PC-3 (cell line): ENCODE measurements around the gene WTIP. TPM values are rescaled to one million over a fixed set of nuclear protein-coding genes. Genes with fewer than 3 reads are reported as not detected.
"Not testable (repeated sequence)": the region's sequence is repeated elsewhere in the genome, so short reads cannot be mapped to it uniquely, and the experiment has no call there.

Experiments used
- ATAC-seq: fragments of 200-7000 bp; cut with Tn5 transposase; 2 replicates; pipeline ENCODE4 v1.9.1; 2020; ENCODE audit warnings: mild to moderate bottlenecking, moderate library complexity
- BruUV-seq: library from RNA; stranded (reverse); fragments of 400-500 nt; replicated peaks from 2 replicates; lab custom pipeline; 2021; lab: Mats Ljungman, UMichigan
- CTCF ChIA-PET: fragments of 300-600 bp; sonication (Branson Sonifier 250); formaldehyde crosslinking; loops from one replicate; lab custom pipeline; 2022; ENCODE audit warnings: antibody characterized with exemption; lab: Charles Lee
- POLR2A ChIA-PET: fragments of 300-600 bp; sonication (Branson Sonifier 250); formaldehyde crosslinking; loops from one replicate; lab custom pipeline; 2022; ENCODE audit warnings: antibody characterized with exemption; ENCODE audit not compliant: unreplicated experiment; lab: Charles Lee
- DNase-seq: peaks from one replicate; pipeline ENCODE4 v3.0.0-alpha.2; 2015
- H2AFZ ChIP-seq: fragments of 300-600 bp; sonication (generic); 2 replicates; pipeline ENCODE4 v1.6.0; 2016; ENCODE audit warnings: antibody characterized with exemption, low read length
- H3F3A ChIP-seq: fragments of 300-600 bp; sonication (generic); one replicate; pipeline ENCODE4 v1.6.0; 2017; ENCODE audit warnings: antibody characterized with exemption, low read length, control low read depth, mild to moderate bottlenecking; ENCODE audit not compliant: unreplicated experiment
- H3K27ac ChIP-seq: fragments of 300-600 bp; sonication (generic); 2 replicates; pipeline ENCODE4 v1.5.1; 2016; ENCODE audit warnings: mild to moderate bottlenecking, low read length
- H3K27me3 ChIP-seq: fragments of 300-600 bp; sonication (generic); 2 replicates; pipeline ENCODE4 v1.6.1; 2016; ENCODE audit warnings: low read length, mixed read lengths
- H3K36me3 ChIP-seq: fragments of 300-600 bp; sonication (generic); 2 replicates; pipeline ENCODE4 v1.6.1; 2016; ENCODE audit warnings: low read depth, mixed run types, low read length, mixed read lengths
- H3K4me1 ChIP-seq: fragments of 300-600 bp; sonication (generic); 2 replicates; pipeline ENCODE4 v1.5.1; 2016; ENCODE audit warnings: low read length; ENCODE audit not compliant: insufficient read depth
- H3K4me2 ChIP-seq: fragments of 300-600 bp; sonication (generic); 2 replicates; pipeline ENCODE4 v1.6.0; 2016; ENCODE audit warnings: low read length
- H3K4me3 ChIP-seq: fragments of 300-600 bp; sonication (generic); 2 replicates; pipeline ENCODE4 v1.5.1; 2016; ENCODE audit warnings: mild to moderate bottlenecking, low read length, mixed read lengths
- H3K79me2 ChIP-seq: fragments of 300-600 bp; sonication (generic); 2 replicates; pipeline ENCODE4 v1.6.1; 2017; ENCODE audit warnings: low read length, mixed read lengths
- H3K9ac ChIP-seq: fragments of 300-600 bp; sonication (generic); 2 replicates; pipeline ENCODE4 v1.6.0; 2016; ENCODE audit warnings: mild to moderate bottlenecking, low read length
- H3K9me2 ChIP-seq: fragments of 300-600 bp; sonication (generic); replicated peaks from 2 replicates; pipeline ENCODE4 v1.6.1; 2016; ENCODE audit warnings: mixed run types, low read length, mixed read lengths
- H3K9me3 ChIP-seq: fragments of 300-600 bp; sonication (generic); 2 replicates; pipeline ENCODE4 v1.6.1; 2016; ENCODE audit warnings: low read length, mixed read lengths
- H4K20me1 ChIP-seq: fragments of 300-600 bp; sonication (generic); 2 replicates; pipeline ENCODE4 v1.6.1; 2016; ENCODE audit warnings: low read length, mixed read lengths
- EZH2 ChIP-seq: fragments of 300-600 bp; sonication (generic); IDR thresholded peaks from one replicate; pipeline ENCODE4 v1.6.1; 2017; ENCODE audit warnings: antibody characterized with exemption, mild to moderate bottlenecking, low read length; ENCODE audit not compliant: unreplicated experiment
- EZH2phosphoT487 ChIP-seq: fragments of 300-600 bp; sonication (generic); IDR thresholded peaks from 2 replicates; pipeline ENCODE4 v1.6.1; 2018; ENCODE audit warnings: mild to moderate bottlenecking, antibody characterized with exemption, low read length, borderline replicate concordance
- intact Hi-C: fragments of 100-400 bp; cut with micrococcal nuclease; formaldehyde crosslinking; loops from 2 replicates; pipeline ENCODE4 v1.9.0; 2023
- total RNA-seq: library from RNA; depleted of rRNA; stranded (reverse); fragments of >200 nt; gene quantifications from 2 replicates; pipeline ENCODE4 v1.2.3, GENCODE V29; 2014
- TF ChIP-seq, protein P1 (sequence below): fragments of 300-600 bp; sonication (generic); conservative IDR thresholded peaks from 2 replicates; pipeline ENCODE4 v1.5.1; 2017; ENCODE audit warnings: antibody characterized with exemption, low read depth, mild to moderate bottlenecking, low read length

The WTIP gene
- total RNA-seq, 1 experiment from 2014 or later, result 5.2 TPM

DNA sequence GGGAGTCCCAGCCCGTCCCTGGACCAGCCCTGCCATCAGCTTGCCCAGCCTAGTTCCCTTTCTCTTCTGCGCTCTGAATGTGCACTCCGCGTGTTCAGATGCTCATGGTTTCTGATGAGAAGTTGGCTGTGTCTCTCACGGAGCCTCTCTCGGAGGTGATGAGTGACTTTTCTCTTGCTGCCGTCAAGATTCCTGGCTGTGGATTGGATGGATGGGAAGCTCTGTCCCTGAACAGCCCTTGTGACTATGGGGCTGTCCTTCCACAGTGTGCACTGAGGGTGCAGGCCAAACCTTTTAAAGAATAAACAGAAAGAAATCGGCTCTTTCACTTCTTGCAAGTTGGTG lies 24.4 kb downstream of the WTIP start:
- Histone ChIP-seq H4K20me1 (no peaks in the 10 kb centered on the region), H3K36me3 (no peaks in the 10 kb centered on the region), H3K4me2 (no peak overlapping the region), H2AFZ (no peak overlapping the region), H3K4me1 (no peaks in the 10 kb centered on the region), H3K9me2 (no peaks in the 10 kb centered on the region), H3K27ac (no peak overlapping the region), H3K27me3 (no peaks in the 10 kb centered on the region), H3K9ac (no peak overlapping the region), H3K4me3 (no peak overlapping the region), H3F3A (no peaks in the 10 kb centered on the region), H3K79me2 (no peaks in the 10 kb centered on the region), H3K9me3 (no peaks in the 10 kb centered on the region)
- TF ChIP-seq, protein P1, sequence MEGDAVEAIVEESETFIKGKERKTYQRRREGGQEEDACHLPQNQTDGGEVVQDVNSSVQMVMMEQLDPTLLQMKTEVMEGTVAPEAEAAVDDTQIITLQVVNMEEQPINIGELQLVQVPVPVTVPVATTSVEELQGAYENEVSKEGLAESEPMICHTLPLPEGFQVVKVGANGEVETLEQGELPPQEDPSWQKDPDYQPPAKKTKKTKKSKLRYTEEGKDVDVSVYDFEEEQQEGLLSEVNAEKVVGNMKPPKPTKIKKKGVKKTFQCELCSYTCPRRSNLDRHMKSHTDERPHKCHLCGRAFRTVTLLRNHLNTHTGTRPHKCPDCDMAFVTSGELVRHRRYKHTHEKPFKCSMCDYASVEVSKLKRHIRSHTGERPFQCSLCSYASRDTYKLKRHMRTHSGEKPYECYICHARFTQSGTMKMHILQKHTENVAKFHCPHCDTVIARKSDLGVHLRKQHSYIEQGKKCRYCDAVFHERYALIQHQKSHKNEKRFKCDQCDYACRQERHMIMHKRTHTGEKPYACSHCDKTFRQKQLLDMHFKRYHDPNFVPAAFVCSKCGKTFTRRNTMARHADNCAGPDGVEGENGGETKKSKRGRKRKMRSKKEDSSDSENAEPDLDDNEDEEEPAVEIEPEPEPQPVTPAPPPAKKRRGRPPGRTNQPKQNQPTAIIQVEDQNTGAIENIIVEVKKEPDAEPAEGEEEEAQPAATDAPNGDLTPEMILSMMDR, result no peak
- no peak for TF ChIP-seq EZH2
- TF ChIP-seq EZH2phosphoT487, result no peak
- no peak for ATAC-seq
- CTCF ChIA-PET, result no interaction called here
- DNase-seq, result no peak
- POLR2A ChIA-PET, result no interaction called here
- intact Hi-C loops, result no loop called here
- no TSS peak for BruUV-seq

- Histone ChIP-seq H3F3A (no peaks in the 10 kb centered on the region), H3K9me2 (no peaks in the 10 kb centered on the region), H3K9ac (no peak overlapping the region), H3K4me1 (no peaks in the 10 kb centered on the region), H3K27me3 (no peaks in the 10 kb centered on the region), H3K27ac (no peak overlapping the region), H3K36me3 (no peaks in the 10 kb centered on the region), H3K9me3 (no peaks in the 10 kb centered on the region), H4K20me1 (no peaks in the 10 kb centered on the region), H3K4me3 (no peak overlapping the region), H3K4me2 (no peak overlapping the region), H3K79me2 (no peaks in the 10 kb centered on the region), H2AFZ (no peak overlapping the region)
- ChIA-PET CTCF (no interaction called here), POLR2A (no interaction called here)
- ATAC-seq (no peak), DNase-seq (no peak)
- intact Hi-C loops, result no loop called here
- TF ChIP-seq EZH2 (no peak), EZH2phosphoT487 (no peak)
- TF ChIP-seq, protein P1, result no peak
- no TSS peak for BruUV-seq
Measured at GRCh38 chr19:34507414-34508067, 26.0 kb downstream of the WTIP start.

GRCh38 chr19:34508540-34508939 lies 27.0 kb downstream of the WTIP start:
- no peaks in the 10 kb centered on the region for H3K27me3 ChIP-seq
- H3K36me3 ChIP-seq, result no peaks in the 10 kb centered on the region
- no peaks in the 10 kb centered on the region for H3K9me3 ChIP-seq
- no peak overlapping the region for H2AFZ ChIP-seq
- no peaks in the 10 kb centered on the region for H3K9me2 ChIP-seq
- TF ChIP-seq EZH2, result no peak
- TF ChIP-seq, protein P1, result no peak
- no peak for TF ChIP-seq EZH2phosphoT487
- ATAC-seq (no peak), DNase-seq (no peak)
- no peak overlapping the region for H3K4me2 ChIP-seq
- no peaks in the 10 kb centered on the region for H4K20me1 ChIP-seq
- intact Hi-C loops, result no loop called here
- POLR2A ChIA-PET, result no interaction called here
- BruUV-seq, result no TSS peak
- H3K9ac ChIP-seq, result no peak overlapping the region
- H3K4me1 ChIP-seq, result no peaks in the 10 kb centered on the region
- no peaks in the 10 kb centered on the region for H3F3A ChIP-seq
- CTCF ChIA-PET, result no interaction called here
- no peak overlapping the region for H3K27ac ChIP-seq
- H3K4me3 ChIP-seq, result no peak overlapping the region
- H3K79me2 ChIP-seq, result no peaks in the 10 kb centered on the region

GRCh38 chr19:34510904-34511303 lies 29.3 kb downstream of the WTIP start:
- BruUV-seq, POLR2A ChIA-PET, H4K20me1 ChIP-seq, H3K4me2 ChIP-seq, H3K9me3 ChIP-seq, H3K9ac ChIP-seq, H3K9me2 ChIP-seq, H3K27ac ChIP-seq, H3F3A ChIP-seq, DNase-seq, H3K27me3 ChIP-seq, H3K4me1 ChIP-seq, H3K79me2 ChIP-seq, H2AFZ ChIP-seq, H3K36me3 ChIP-seq, ATAC-seq, H3K4me3 ChIP-seq, intact Hi-C loops, CTCF ChIA-PET: not testable (repeated sequence)
